GM18858 (cell line): ENCODE measurements around the gene BPIFB4.
"Not testable (repeated sequence)": the region's sequence is repeated elsewhere in the genome, so short reads cannot be mapped to it uniquely, and the experiment has no call there.

Source experiments
- ATAC-seq: cut with Tn5 transposase; IDR thresholded peaks from one replicate; pipeline ENCODE4 v1.9.1; 2021; ENCODE audit not compliant: unreplicated experiment

BPIFB4 gene

DNA sequence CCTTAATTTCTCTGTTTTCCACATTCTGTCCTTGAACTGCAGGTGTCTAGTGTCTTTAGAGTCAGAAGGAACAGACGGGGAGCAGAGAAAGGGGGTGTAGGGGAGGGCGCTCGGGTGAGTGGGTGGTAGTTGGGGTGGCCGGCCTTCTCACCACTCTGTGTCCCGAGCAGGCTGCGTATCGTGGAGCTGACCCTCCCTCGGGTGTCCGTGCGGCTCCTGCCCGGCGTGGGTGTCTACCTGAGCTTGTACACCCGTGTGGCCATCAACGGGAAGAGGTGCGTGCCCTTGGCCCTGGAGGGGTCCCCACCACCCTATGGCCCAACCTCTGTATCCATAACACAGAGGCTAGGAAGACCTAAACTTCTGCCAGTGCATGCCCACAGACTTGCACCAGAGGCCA lies 5.3 kb downstream of the BPIFB4 start:
- no peak for ATAC-seq

DNA sequence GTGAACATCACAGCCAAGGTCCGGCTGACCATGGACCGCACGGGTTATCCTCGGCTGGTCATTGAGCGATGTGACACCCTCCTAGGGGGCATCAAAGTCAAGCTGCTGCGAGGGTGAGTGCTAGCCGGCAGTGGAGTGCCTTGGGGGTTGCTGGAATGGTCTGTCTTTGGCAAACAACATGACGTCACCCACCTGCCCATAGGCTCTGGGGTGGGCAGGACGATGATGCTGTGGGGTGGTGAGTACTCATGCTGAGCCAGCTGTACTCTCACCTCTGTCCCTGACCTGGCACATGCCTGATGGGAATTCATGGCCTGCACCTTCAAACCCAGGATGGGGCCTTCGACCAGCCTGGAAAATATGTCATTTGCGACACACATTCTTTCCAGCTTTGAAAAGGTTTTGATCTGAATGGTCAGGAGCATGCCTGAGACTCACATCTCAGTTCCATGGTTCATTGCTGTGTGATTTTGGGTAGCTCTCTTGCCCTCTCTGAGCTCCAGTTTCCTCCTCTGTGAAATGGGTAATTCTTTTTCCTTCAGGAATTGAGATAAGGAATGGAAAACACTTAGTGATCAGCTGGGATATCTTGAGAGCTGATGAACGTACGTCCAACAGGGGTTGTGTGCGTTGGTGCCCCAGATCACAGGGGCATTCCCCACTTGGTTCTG lies 6.7 kb downstream of the BPIFB4 start:
- ATAC-seq: no peak

DNA sequence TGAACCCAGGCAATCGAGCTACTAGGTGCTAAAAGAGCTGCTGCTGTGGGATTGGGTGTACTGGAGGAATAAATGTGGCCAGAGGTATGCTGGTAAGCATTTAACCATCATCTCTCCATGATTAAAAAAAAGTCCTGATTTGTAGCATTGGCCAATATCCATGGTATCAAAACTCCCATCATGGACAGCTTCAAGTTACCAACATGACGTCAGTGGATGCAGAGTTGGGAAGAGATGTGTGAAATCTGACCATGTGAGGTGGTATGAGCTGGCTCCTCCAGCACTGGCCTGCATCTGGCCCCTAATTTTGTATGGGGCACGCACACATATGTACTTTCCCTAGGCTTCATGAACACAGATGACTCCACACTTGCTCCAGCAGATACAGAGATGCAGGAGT lies 11.7 kb downstream of the BPIFB4 start:
- no peak for ATAC-seq

DNA sequence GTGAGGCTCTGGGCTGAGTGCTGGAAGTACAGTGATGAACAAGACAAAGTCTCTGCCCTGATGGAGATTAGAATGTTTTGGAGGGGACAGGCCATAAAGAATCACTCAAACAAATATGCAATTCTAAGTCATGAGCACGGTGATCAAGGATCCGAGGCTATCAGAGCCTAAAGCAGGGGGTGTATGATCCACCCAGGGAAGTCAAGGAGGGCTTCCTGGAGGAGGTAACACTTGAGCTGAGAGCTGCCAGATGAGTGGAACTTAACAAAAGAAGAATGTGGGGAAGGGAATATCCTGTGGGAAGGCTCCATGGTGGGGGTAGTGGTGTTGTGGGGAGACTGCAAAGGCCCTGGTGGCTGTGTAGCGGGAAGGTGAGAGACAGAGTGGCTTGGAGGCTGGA lies 12.2 kb downstream of the BPIFB4 start:
- ATAC-seq: no peak

DNA sequence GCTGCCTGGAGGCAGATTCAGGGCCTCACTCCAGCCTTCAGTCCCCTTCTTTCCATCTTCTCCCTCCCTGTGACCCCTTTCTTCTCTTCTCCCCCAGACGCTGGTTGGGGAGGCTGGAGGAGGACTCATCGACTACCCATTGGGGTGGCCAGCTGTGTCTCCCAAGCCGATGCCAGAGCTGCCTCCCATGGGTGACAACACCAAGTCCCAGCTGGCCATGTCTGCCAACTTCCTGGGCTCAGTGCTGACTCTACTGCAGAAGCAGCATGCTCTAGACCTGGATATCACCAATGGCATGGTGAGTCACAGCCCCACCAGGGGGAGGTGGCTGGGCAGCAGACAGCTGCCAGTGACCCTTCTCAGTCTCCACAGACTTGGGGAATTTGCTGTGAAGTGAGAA lies 12.9 kb downstream of the BPIFB4 start:
- ATAC-seq: no peak

DNA sequence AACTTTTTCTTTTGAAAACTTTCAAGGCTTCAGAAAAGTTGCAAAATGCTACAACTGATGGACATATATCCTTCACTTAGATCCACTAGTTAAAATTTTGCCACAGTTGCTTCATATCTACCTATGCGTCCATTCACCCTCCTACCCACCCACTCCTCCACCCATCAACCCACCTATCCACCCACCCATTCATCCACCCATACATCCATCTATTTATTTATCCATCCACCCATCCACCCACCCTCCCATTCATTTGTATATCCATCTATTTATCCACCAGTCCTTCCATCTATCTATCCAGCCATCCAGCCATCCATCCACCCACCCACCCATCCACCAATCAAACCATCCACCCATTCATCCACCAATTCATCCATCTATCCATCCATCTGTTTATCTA lies 13.6 kb downstream of the BPIFB4 start:
- no peak for ATAC-seq

DNA sequence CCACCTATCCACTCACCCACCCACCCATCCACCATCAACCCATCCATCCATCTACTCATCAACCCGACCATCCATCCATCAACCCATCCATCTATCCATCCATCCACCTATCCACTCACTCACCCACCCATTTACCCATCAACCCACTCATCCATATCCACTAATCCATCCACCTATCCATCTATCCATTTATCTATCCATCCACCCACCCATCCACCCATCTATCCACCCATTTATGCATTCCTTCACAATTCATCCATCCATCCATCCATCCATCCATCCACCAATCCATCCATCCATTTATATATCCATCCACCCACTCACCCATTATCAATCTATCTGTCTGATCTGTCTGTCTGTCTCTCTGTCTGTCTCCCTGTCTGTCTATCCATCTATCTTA lies 14.1 kb downstream of the BPIFB4 start:
- no peak for ATAC-seq

DNA sequence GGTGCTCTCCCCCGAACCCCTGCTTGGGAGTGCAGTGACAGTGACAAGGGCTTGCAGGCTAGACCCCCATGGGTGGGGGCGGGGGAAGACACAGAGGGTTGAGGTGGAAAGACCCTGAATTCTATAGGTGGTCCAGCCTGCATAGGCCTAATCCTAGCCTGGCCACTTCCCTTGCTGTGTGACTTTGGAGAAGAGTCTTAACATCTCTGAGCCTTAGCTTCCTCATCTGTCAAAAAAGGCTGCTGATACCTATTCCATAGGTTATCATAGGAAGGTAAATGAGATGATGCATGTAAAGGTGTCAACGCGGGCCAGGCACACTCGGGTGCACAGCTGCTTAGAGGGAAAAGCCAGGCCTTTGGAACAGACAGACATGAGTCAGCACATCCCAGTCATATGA lies 15.8 kb downstream of the BPIFB4 start:
- ATAC-seq: no peak

DNA sequence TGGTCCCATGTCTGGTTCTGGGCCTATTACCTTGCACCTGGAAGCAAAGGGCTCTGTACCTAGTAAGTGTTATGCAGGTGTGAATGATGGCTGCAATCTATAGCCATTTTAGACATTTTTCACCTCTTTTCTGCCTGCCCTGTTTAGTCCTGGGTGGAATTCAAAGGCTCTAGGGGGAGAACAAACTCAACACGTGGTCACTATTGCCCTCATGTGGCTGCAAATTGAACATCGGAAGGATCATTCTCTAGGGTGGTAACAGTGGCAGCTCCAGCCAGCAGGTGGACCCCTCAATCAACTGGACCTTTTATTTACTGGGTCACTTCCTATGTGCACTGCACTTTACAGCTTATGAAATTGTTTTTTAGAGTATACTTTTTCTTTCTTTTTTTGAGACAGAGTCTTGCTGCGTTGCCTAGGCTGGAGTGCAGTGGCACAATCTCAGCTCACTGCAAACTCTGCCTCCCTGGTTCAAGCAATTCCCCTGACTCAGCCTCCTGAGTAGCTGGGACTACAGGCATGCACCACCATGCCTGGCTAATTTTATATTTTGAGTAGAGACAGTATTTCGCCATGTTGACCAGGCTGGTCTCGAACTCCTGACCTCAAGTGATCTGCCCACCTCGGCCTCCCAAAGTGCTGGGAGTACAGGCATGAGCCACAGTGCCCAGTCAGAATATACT lies 16.6 kb downstream of the BPIFB4 start:
- ATAC-seq: not testable (repeated sequence)

DNA sequence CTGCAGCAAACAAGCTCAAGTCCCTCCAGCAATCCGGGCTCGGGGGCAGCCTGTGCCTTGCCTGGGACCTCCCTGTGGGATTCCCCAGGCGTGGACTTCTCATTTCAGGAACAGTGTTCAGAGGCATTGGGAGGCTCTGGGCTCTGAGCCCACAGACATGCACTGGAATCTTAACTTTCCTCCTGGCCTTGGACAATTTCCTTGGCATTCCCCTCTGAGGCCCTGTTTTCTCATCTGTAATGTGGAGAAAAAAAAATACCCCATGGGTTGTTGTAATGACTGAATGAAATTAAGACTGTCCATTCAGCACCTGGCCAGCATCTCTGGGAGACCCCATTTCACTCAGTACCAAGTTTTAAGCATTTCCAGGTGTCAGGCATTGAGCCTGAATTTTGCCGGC lies 17.6 kb downstream of the BPIFB4 start:
- ATAC-seq: no peak

DNA sequence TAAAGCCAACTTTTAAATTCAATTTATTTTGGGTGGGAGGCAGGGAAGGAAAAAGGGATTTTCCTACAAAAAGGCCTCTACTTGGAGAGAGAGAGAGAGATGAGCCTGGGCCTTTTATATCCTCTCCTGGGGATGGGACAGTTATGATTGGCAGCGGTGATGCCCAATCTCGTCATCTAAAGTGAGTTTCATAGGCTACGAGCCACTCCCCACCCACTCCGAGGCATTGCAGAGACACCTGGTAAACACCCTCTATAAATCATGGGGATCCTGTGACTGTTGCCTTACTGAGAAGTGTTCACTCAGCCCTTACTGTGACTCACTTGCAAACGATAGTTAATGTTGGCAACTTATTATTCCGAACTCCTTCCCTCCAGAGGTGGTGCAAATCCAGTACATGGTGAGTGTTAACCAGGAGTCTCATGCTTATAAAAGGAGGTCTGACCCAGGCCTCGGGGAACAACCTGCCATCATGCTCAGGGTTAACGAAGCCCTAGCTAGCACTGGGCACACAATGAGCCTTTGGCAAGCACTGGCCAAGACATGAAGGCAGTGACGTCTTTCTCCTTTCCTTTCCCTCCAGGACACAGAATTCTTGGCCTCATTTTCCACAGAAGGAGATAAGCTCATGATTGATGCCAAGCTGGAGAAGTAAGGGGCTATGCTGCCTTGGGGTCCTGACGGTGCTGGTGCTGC lies 20.5 kb downstream of the BPIFB4 start:
- ATAC-seq: no peak

DNA sequence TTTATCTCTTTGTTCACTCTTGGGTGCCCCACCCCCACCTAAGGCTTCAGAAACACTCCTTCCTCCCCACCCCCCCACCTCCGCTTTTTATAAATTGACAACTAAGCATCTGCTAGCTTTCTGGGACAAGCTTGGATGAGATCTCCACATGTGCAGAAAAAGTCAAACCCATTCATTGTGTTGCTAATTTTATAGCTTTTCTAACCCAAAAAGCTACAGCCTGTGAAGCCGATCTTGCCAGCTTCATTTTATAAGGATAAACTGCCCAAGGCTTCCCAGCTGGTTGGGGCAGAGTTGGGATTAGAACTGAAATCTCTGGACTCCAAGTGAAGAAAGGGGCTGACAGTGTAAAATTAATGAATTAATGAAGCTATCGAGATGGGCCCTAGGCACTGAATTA lies 24.1 kb downstream of the BPIFB4 start:
- ATAC-seq: no peak

DNA sequence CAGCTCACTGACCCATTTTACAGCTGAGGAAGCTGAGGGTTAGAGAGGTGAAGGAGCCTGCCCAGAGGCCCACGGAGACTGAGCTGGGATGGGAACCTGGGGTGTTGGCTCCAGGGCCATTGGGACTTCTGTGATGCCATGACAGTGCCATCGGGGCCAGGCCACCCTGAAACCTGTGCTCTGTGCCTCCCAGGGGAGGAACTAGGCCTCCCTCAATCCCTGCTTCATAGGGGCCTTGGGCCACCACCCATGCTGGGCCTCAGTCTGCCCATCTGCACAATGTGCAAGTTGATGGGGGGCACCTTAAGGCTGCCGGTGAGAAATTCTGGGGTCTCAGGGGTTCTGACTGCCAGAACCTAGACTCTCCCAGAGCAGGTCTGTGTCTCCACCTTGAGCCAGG lies 24.9 kb downstream of the BPIFB4 start:
- no peak for ATAC-seq

DNA sequence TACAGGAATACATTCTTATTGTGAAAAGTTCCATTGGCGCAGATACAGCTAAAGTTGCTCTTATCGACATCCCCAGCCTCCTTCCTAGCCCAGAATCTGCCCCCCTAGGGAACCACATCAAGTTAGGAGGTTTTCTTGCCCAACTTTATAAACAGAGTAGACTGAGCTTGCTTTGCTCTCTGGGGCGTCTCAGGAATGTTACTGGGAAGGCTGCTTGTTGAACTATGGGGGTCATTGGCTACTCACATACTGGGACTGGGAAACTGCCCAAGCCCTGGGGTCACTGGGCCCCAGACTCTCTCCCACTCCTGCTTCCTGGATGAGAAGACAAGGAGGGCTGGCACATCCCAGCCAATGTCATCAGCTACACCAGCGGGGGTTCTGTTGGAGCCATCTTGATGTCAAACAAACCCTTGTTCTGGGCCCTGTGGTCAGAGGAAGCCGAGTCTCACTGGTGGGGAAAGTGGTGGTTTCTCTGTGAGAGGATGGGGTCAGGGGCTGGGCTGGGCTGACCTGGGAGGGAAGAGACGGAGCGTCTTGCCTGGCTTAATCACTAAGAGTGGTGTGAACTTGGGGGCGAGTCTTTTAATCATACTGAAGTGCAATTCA lies 26.0 kb downstream of the BPIFB4 start:
- ATAC-seq: no peak

DNA sequence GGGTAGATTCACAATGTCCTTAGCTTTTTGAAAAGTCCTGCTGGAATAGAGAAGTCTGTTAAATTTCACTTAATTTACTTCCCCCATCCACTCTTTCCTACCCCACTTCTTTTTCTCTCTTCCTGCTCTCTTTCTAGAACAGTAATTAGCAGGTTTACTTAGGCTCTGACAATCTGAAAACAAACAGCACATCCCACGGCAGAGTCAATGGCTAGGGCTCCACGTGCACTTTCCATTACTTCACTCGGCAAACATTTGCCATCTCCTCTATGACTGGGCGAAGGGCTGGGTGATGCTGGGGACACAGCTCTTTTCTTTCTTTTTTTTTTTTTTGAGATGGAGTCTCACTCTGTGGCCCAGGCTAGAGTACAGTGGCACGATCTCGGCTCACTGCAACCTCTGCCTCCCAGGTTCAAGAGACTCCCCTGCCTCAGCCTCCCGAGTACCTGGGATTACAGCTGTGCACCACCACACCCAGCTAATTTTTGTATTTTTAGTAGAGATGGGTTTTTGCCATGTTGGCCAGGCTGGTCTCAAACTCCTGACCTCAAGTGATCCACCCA lies 26.7 kb downstream of the BPIFB4 start:
- ATAC-seq: not testable (repeated sequence)

DNA sequence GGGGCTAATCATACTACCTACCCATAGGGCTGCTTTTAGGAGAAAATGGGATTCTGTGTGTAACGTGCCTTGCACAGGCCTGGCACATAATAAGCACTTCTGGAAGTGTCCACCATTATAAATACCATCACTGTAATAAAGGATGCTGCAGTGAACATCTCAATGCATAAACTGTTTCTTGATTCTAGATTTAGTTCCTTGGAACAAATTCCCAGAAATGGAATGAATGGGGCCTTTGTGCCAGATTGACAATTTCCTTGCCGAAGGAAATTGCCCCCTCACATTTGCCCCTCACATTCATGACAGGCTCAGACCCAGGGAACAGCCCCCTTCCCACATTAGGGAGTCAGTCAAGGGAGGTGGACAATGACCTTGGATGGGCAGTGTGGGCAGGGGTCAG lies 29.2 kb downstream of the BPIFB4 start:
- ATAC-seq: no peak

DNA sequence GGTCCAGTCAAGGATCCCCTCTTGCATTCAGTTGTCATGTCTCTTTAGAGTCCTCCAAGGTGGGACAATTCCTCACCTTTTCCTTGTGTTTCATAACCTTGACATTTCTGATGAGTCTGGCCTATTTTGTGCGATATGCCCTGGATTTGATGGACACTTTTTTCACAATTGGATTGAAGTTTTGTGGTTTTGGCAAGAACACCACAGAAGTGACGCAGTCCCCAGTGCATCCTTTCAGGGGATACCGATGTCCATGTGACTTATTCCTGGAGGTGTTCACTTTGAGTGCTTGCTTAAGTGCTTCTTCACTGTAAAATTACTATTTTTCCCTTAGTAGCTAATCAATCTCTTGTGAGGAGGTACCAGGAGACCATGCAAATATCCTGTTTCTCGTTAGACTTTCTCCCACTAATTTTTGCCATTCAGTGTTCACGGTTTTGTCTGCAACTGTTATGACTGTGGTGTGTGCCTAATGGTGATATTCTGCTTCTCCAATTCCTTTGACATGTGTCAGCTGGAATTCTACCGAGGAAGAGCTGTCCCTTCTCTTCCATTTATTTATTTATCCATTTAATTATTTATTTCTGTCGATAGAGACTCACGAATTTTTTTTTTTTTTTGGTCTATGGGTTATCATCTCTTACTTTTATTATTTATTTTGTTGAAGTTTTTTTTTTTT lies 30.8 kb downstream of the BPIFB4 start:
- ATAC-seq: no peak

DNA sequence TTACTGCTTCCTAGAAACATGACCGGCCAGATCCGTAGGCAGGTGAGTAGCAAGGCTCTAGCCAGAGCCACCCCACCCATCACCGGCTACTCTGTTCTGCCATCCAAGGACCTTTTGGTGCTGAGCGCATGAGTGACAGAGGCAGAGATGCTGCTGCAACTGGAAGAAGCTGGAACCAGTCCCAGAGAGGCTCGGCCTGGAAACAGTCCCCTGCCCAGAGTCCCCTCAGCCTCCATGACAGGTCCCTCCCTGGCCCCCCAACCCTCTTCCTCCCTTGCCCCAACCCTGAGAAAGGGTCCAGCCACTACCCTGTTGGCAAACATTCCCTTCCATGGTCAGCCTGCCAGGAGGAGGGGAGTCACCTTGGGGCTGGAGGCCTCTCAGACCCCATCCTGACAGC lies 31.9 kb downstream of the BPIFB4 start:
- no peak for ATAC-seq

DNA sequence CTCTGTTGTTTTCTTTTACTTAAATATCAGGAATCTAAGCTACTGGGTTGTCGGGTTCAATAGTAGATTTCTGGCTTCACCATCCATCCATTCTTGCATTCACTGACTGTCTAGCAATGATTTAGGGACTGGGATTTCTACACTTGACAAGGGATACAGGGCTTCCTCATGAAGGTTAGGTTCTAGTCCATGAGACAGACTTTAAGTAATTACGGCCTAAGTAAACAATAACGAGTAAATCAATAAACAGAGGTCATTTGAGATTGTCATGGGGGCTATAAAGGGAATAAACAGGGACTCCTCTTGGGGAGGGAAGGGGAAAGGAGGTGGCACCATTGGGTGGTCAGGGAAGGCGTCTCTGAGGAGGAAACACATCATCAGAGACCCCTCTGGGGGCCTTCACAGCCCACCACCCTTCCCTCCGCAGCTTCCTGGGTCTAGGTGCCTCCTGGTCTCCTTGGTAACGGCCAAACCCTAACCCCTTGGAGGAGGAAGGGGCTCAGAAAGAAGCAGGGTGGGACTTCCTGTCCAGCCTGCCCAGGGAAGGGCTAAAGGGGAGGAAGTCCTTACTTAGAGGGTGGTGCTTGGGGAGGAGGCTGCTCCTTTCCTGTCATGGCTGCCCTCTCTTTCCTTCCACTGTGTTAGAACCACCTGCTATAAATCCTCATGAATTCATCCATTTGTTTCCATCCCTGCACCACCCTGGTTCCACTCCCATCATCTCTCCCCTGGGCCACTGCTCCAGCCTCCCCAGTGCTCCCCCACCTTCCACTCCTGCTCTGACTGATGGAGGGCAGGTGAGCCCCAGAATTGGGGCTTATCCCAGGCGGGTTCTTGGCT lies 33.3 kb downstream of the BPIFB4 start:
- no peak for ATAC-seq

DNA sequence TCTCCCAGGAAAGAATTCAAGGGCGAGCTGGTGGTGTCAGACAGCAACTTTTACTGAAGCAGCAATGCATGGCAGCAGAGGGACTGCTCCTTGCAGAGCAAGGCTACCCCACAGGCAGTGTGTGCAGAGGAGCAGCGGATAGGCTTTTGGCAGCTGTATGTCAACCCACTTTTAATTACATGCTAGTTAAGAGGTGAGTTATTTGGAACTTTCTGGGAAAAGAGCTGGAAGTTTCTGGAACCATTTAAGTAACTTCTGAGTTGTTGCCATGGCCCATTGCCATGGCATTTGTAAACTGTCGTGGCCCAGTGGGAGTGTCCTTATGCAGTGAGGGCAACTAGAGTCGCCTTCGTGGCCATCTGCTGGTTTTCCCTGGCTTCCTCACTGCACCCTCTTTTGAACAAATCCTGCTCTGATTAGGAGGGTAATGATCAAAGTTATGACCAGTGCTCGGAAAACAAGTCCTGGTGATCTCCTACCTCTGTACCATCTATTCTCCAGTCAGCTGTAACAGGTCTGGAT lies 34.0 kb downstream of the BPIFB4 start:
- no peak for ATAC-seq
